ENCODE data around the gene SETBP1. TPM values are rescaled to one million over a fixed set of nuclear protein-coding genes. Genes with fewer than 3 reads are reported as not detected.

The SETBP1 gene
- total RNA-seq, 1 experiment from 2014 or later: 4.0 TPM

DNA sequence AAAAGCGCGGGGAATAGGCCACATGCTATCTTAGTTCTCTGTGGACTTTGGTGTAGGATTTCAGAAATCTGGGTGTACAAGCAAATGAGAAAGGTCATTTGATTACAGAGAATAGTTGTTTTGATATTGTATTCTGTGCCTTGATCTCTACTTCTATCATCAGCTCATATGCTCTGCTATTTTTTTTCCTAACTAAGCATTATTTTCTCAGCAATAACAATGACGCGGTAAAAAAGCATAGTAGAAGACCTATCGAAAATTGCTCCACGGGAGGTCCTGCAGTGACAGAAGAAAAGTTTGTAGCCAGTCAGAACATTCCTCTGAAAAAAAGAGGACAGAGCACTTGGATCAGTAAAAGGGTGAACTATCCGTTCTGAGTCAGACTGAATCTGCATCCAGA, 2.8 kb upstream of the SETBP1 start:
- H3K9me3 ChIP-seq: no peaks in the 10 kb centered on the region
- Mint-ChIP-seq H3K4me1 (ENCODE audit: low read depth, unreplicated experiment) (no peaks in the 10 kb centered on the region), H3K27ac (ENCODE audit: unreplicated experiment) (no peak overlapping the region), H3K36me3 (ENCODE audit: insufficient read depth, unreplicated experiment) (no peaks in the 10 kb centered on the region), H3K27me3 (ENCODE audit: insufficient read depth, unreplicated experiment) (no peaks in the 10 kb centered on the region), H3K9me3 (ENCODE audit: unreplicated experiment) (no peaks in the 10 kb centered on the region), H3K4me3 (ENCODE audit: unreplicated experiment) (peak overlapping the region; percentile 63)
- no peak overlapping the region for H3K4me3 ChIP-seq (ENCODE audit: low read depth, low read length)
- H3K36me3 ChIP-seq (ENCODE audit: control insufficient read depth, insufficient read depth, low read length): no peaks in the 10 kb centered on the region
- BruUV-seq (replicated peaks): no TSS peak
- POLR2A ChIA-PET: no interaction called here
- DNase-seq: no peak
- intact Hi-C loops (cut with micrococcal nuclease; ENCODE audit: unreplicated experiment): no loop called here
- TF ChIP-seq CTCF (IDR thresholded peaks at IDR 0.05; ENCODE audit: insufficient read depth in 1 of 2, low read depth in 1 of 2, low read length in 1 of 2, severe bottlenecking in 1 of 2, unreplicated experiment in 1 of 2): no peak
- no peaks in the 10 kb centered on the region for H3K4me1 ChIP-seq
- H3K27me3 ChIP-seq (replicated peaks; ENCODE audit: control insufficient read depth, insufficient read depth, low read length): no peaks in the 10 kb centered on the region
- CTCF ChIA-PET: no interaction called here

GRCh38 chr18:44678725-44679055, 2.0 kb upstream of the SETBP1 start:
- POLR2A ChIA-PET: interaction anchor here (0.5 kb wide), 1 partner anchor 221 kb away, joined by 3 read pairs; no protein-coding TSS in a partner anchor
- Histone ChIP-seq H3K9me3 (no peaks in the 10 kb centered on the region), H3K4me3 (ENCODE audit: low read depth, low read length) (no peak overlapping the region), H3K4me1 (no peaks in the 10 kb centered on the region), H3K36me3 (ENCODE audit: control insufficient read depth, insufficient read depth, low read length) (no peaks in the 10 kb centered on the region), H3K27me3 (replicated peaks; ENCODE audit: control insufficient read depth, insufficient read depth, low read length) (no peaks in the 10 kb centered on the region)
- H3K27ac Mint-ChIP-seq (ENCODE audit: unreplicated experiment): no peak overlapping the region
- no peak for DNase-seq
- CTCF ChIA-PET: interaction anchor here (0.8 to 1.1 kb wide), 2 partner anchors 51 to 223 kb away, joined by 3 read pairs; no protein-coding TSS in a partner anchor
- BruUV-seq (replicated peaks): no TSS peak
- no peaks in the 10 kb centered on the region for H3K36me3 Mint-ChIP-seq (ENCODE audit: insufficient read depth, unreplicated experiment)
- no peaks in the 10 kb centered on the region for H3K9me3 Mint-ChIP-seq (ENCODE audit: unreplicated experiment)
- H3K4me1 Mint-ChIP-seq (ENCODE audit: low read depth, unreplicated experiment): no peaks in the 10 kb centered on the region
- peak overlapping the region; percentile 63 for H3K4me3 Mint-ChIP-seq (ENCODE audit: unreplicated experiment)
- H3K27me3 Mint-ChIP-seq (ENCODE audit: insufficient read depth, unreplicated experiment): no peaks in the 10 kb centered on the region
- intact Hi-C loops (cut with micrococcal nuclease; ENCODE audit: unreplicated experiment): loop anchor here (1.0 kb wide), 1 partner anchor 217 kb away; no protein-coding TSS in a partner anchor
- no peak for TF ChIP-seq CTCF (IDR thresholded peaks at IDR 0.05; ENCODE audit: insufficient read depth in 1 of 2, low read depth in 1 of 2, low read length in 1 of 2, severe bottlenecking in 1 of 2, unreplicated experiment in 1 of 2)

DNA sequence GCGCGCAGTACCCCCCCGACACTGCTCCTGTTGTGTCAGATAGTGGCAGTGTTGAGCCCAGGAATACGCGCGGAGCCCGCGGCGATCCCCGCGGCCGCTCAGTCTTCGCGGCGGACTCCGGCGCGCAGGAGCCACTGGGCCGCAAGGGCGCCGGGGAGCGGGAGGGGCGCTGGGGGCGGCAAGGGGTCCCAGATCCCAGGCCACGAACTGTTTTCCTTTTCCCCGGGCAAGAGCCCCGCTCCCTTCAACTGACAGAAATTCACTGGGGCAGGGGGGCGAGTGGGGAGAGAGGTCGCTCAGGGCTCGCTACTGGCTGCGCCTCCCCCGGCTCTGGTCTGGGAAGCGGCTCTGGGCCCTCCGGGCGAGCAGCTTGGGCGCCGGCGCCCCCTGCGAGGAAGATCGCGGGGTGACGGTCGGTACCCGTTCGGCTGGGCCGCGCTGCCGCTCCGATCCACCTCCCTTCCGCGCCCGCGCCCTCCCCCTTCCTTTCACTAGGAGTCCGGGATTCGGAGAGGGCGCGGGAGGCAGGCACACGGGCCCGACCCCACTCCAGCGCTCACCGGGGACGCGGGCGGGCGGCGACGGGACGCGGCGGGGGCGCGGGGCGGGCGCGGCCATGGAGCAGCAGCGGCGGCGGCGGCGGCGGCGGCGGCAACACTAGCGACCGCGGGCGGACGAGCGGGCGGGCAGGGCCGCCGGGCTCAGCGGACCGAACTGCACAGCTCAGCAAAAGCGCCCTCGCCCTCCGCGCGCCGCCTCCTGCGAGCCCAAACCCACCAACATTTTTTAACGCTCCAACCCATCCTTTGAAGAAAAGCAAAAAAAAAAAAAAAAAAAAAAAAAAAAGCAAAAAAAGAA, 1.4 kb upstream of the SETBP1 start:
- peak; percentile 69 to 71 for DNase-seq
- peak; percentile 14 to 53 for TF ChIP-seq CTCF (IDR thresholded peaks at IDR 0.05; ENCODE audit: insufficient read depth in 1 of 2, low read depth in 1 of 2, low read length in 1 of 2, severe bottlenecking in 1 of 2, unreplicated experiment in 1 of 2)
- no peaks in the 10 kb centered on the region for H3K9me3 ChIP-seq
- H3K9me3 Mint-ChIP-seq (ENCODE audit: unreplicated experiment): no peaks in the 10 kb centered on the region
- ChIA-PET POLR2A (interaction anchor here (0.5 to 0.6 kb wide), 2 partner anchors 117 to 220 kb away, joined by 3 read pairs; no protein-coding TSS in a partner anchor), CTCF (interaction anchor here (0.8 to 1.1 kb wide), 2 partner anchors 51 to 222 kb away, joined by 3 read pairs; no protein-coding TSS in a partner anchor)
- no peaks in the 10 kb centered on the region for H3K4me1 Mint-ChIP-seq (ENCODE audit: low read depth, unreplicated experiment)
- H3K36me3 ChIP-seq (ENCODE audit: control insufficient read depth, insufficient read depth, low read length): no peaks in the 10 kb centered on the region
- peak overlapping the region; percentile 53 for H3K4me3 ChIP-seq (ENCODE audit: low read depth, low read length)
- BruUV-seq (replicated peaks): no TSS peak
- H3K4me1 ChIP-seq: no peaks in the 10 kb centered on the region
- H3K27ac Mint-ChIP-seq (ENCODE audit: unreplicated experiment): no peak overlapping the region
- H3K36me3 Mint-ChIP-seq (ENCODE audit: insufficient read depth, unreplicated experiment): no peaks in the 10 kb centered on the region
- intact Hi-C loops (cut with micrococcal nuclease; ENCODE audit: unreplicated experiment): loop anchor here (1.0 kb wide), 1 partner anchor 216 kb away; no protein-coding TSS in a partner anchor
- no peaks in the 10 kb centered on the region for H3K27me3 Mint-ChIP-seq (ENCODE audit: insufficient read depth, unreplicated experiment)
- peak overlapping the region; percentile 63 for H3K4me3 Mint-ChIP-seq (ENCODE audit: unreplicated experiment)
- H3K27me3 ChIP-seq (replicated peaks; ENCODE audit: control insufficient read depth, insufficient read depth, low read length): no peaks in the 10 kb centered on the region
